OCI-LY1 (cell line): ENCODE measurements around the gene UGT3A2.

Experiments used
- H2AFZ ChIP-seq: fragments of 200-600 bp; sonication (generic), shearing (Covaris generic); 2 replicates; pipeline ENCODE4 v1.6.0; 2014; ENCODE audit warnings: antibody characterized with exemption, mild to moderate bottlenecking, low read length
- H3F3A ChIP-seq: fragments of 200-600 bp; sonication (generic), shearing (Covaris generic); 2 replicates; pipeline ENCODE4 v1.6.0; 2014; ENCODE audit warnings: mild to moderate bottlenecking, antibody characterized with exemption, low read length, moderate library complexity; ENCODE audit not compliant: insufficient read depth
- H3K27ac ChIP-seq: fragments of 200-600 bp; sonication (generic); 2 replicates; pipeline ENCODE4 v1.5.1; 2014; ENCODE audit warnings: low read length, mixed run types, mild to moderate bottlenecking, low read depth; ENCODE audit not compliant: poor library complexity, severe bottlenecking
- H3K27me3 ChIP-seq: fragments of 200-600 bp; sonication (generic); 2 replicates; pipeline ENCODE4 v1.6.0; 2014; ENCODE audit warnings: antibody characterized with exemption, mild to moderate bottlenecking, low read length, moderate library complexity; ENCODE audit not compliant: insufficient read depth
- H3K36me3 ChIP-seq: fragments of 200-600 bp; sonication (generic); 2 replicates; pipeline ENCODE4 v1.6.1; 2014; ENCODE audit warnings: mild to moderate bottlenecking, antibody characterized with exemption, low read length, moderate library complexity, mixed read lengths; ENCODE audit not compliant: insufficient read depth
- H3K4me1 ChIP-seq: fragments of 200-600 bp; sonication (generic); 2 replicates; pipeline ENCODE4 v1.5.1; 2014; ENCODE audit warnings: mild to moderate bottlenecking, low read length, moderate library complexity; ENCODE audit not compliant: insufficient read depth, severe bottlenecking
- H3K4me2 ChIP-seq: fragments of 200-600 bp; sonication (generic), shearing (Covaris generic); 2 replicates; pipeline ENCODE4 v1.6.1; 2014; ENCODE audit warnings: low read length
- H3K4me3 ChIP-seq: fragments of 200-600 bp; sonication (generic); 2 replicates; pipeline ENCODE4 v1.5.1; 2014; ENCODE audit warnings: low read length, low read depth, mild to moderate bottlenecking, mixed read lengths; ENCODE audit not compliant: poor library complexity, severe bottlenecking
- H3K79me2 ChIP-seq: fragments of 200-600 bp; shearing (Covaris generic); 2 replicates; pipeline ENCODE4 v1.6.1; 2016; ENCODE audit warnings: mixed run types, low read length, mixed read lengths; ENCODE audit not compliant: insufficient read depth
- H3K9ac ChIP-seq: fragments of 200-600 bp; sonication (generic), shearing (Covaris generic); 2 replicates; pipeline ENCODE4 v1.6.1; 2014; ENCODE audit warnings: mild to moderate bottlenecking, low read length, mixed read lengths
- H3K9me2 ChIP-seq: fragments of 200-600 bp; sonication (generic), shearing (Covaris generic); 2 replicates; pipeline ENCODE4 v1.6.1; 2014; ENCODE audit warnings: low read depth, mild to moderate bottlenecking, low read length, mixed read lengths
- H3K9me3 ChIP-seq: fragments of 200-600 bp; shearing (Covaris generic); 2 replicates; pipeline ENCODE4 v1.6.1; 2014; ENCODE audit warnings: low read length, mixed read lengths
- H4K20me1 ChIP-seq: fragments of 200-600 bp; sonication (generic), shearing (Covaris generic); 2 replicates; pipeline ENCODE4 v1.6.0; 2016; ENCODE audit warnings: mild to moderate bottlenecking, low read length; ENCODE audit not compliant: insufficient read depth
- EZH2 ChIP-seq: fragments of 200-600 bp; sonication (generic), shearing (Covaris generic); IDR thresholded peaks from 2 replicates; pipeline ENCODE4 v1.8.0; 2017; ENCODE audit warnings: borderline replicate concordance, mixed run types, mild to moderate bottlenecking, antibody characterized with exemption, low read length, moderate library complexity, mixed read lengths
- TF ChIP-seq, protein P1 (sequence below): fragments of 200-600 bp; sonication (generic), shearing (Covaris generic); IDR thresholded peaks from 2 replicates; pipeline ENCODE4 v1.5.1; 2017; ENCODE audit warnings: mild to moderate bottlenecking, antibody characterized with exemption, low read length, moderate library complexity, mixed read lengths

The UGT3A2 gene

DNA sequence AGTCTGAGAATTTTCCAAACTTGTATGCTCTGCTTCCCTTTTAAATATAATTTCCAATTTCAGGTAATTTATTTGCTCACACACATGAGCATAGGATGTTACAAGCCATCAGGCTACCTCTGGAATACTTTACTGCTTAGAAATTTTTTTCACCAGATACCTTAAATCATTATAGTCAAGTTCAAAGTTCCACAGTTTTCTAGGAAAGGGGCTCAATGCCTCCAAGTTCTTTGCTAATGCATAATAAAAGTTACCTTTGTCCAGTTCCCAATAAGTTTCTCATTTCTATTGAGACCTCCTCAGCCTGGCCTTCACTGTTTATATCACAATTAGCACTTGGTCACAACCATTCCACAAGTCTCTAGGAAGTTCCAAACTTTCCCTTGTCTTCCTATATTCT, 59.3 kb downstream of the UGT3A2 start:
- Histone ChIP-seq H3K4me1 (no peaks in the 10 kb centered on the region), H3K9ac (no peak overlapping the region), H3K4me2 (no peak overlapping the region), H2AFZ (no peak overlapping the region), H3K27me3 (no peaks in the 10 kb centered on the region), H3K9me3 (no peaks in the 10 kb centered on the region), H3K9me2 (no peaks in the 10 kb centered on the region), H3F3A (no peaks in the 10 kb centered on the region), H3K79me2 (no peaks in the 10 kb centered on the region), H3K4me3 (no peak overlapping the region), H3K36me3 (no peaks in the 10 kb centered on the region), H4K20me1 (no peaks in the 10 kb centered on the region), H3K27ac (no peak overlapping the region)
- TF ChIP-seq EZH2 = no peak
- TF ChIP-seq, protein P1, sequence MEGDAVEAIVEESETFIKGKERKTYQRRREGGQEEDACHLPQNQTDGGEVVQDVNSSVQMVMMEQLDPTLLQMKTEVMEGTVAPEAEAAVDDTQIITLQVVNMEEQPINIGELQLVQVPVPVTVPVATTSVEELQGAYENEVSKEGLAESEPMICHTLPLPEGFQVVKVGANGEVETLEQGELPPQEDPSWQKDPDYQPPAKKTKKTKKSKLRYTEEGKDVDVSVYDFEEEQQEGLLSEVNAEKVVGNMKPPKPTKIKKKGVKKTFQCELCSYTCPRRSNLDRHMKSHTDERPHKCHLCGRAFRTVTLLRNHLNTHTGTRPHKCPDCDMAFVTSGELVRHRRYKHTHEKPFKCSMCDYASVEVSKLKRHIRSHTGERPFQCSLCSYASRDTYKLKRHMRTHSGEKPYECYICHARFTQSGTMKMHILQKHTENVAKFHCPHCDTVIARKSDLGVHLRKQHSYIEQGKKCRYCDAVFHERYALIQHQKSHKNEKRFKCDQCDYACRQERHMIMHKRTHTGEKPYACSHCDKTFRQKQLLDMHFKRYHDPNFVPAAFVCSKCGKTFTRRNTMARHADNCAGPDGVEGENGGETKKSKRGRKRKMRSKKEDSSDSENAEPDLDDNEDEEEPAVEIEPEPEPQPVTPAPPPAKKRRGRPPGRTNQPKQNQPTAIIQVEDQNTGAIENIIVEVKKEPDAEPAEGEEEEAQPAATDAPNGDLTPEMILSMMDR = no peak

DNA sequence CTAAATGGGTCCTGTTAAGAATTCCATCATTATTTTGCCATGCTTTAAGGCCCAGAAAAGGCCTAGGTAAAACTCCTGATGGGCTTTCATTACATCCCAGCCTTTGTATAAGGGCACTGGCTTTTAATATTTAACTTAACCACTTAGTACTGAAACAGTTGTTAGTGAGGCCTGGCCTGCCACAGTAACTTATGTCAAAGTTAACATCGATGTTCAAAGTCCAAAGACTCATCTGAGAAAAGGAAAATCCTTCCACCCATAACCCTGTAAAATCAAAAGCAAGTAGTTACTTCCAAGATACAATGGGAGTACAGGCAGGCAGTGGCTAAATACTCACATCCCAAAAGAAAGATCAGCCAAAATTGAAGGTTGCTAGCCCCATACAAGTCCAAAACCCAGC, 60.5 kb downstream of the UGT3A2 start:
- Histone ChIP-seq H2AFZ (no peak overlapping the region), H3K4me2 (no peak overlapping the region), H3K9ac (no peak overlapping the region), H3K9me3 (no peaks in the 10 kb centered on the region), H3K4me1 (no peaks in the 10 kb centered on the region), H3K27ac (no peak overlapping the region), H3K27me3 (no peaks in the 10 kb centered on the region), H3K4me3 (no peak overlapping the region), H3K79me2 (no peaks in the 10 kb centered on the region), H3K9me2 (no peaks in the 10 kb centered on the region), H4K20me1 (no peaks in the 10 kb centered on the region), H3F3A (no peaks in the 10 kb centered on the region), H3K36me3 (no peaks in the 10 kb centered on the region)
- TF ChIP-seq, protein P1 = no peak
- TF ChIP-seq EZH2 = no peak

DNA sequence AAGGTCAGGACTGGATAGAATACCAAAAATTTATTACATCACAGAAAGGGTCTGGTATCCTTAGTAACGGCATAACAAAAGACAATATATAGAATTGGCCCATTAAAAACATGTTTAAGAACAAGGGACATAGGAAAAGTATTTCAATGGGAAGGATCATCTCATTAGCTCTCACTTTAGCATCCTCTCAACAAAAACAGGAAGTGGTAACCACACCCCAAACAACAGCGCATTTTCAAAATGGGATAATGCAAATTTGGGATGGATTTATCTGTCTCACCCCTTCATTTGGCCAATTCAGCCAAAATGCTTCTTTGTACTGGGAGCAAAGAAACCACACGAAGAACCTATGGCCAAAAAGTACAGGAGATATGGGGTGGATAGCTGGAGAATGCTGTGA, 65.7 kb downstream of the UGT3A2 start:
- H3K36me3 ChIP-seq = no peaks in the 10 kb centered on the region
- no peak overlapping the region for H3K9ac ChIP-seq
- no peaks in the 10 kb centered on the region for H3K9me2 ChIP-seq
- no peaks in the 10 kb centered on the region for H3K9me3 ChIP-seq
- no peak overlapping the region for H3K4me3 ChIP-seq
- H3K4me2 ChIP-seq = no peak overlapping the region
- no peaks in the 10 kb centered on the region for H3K27me3 ChIP-seq
- no peaks in the 10 kb centered on the region for H4K20me1 ChIP-seq
- H3K79me2 ChIP-seq = no peaks in the 10 kb centered on the region
- no peaks in the 10 kb centered on the region for H3K4me1 ChIP-seq
- no peak overlapping the region for H2AFZ ChIP-seq
- H3F3A ChIP-seq = no peaks in the 10 kb centered on the region
- TF ChIP-seq, protein P1 = no peak
- no peak for TF ChIP-seq EZH2
- H3K27ac ChIP-seq = no peak overlapping the region
